GM21381 (cell line): ENCODE results near the gene AGAP1.

Experiments used
- ATAC-seq: cut with Tn5 transposase; IDR thresholded peaks from one replicate; pipeline ENCODE4 v1.9.1; 2021; ENCODE audit warnings: mild to moderate bottlenecking, moderate library complexity; ENCODE audit not compliant: unreplicated experiment

Gene AGAP1

GRCh38 chr2:235949567-235950472, 456.0 kb downstream of the AGAP1 start:
- no peak for ATAC-seq

- ATAC-seq, result no peak
Measured at GRCh38 chr2:235950473-235950809, 456.6 kb downstream of the AGAP1 start.

GRCh38 chr2:235951493-235951892, 457.6 kb downstream of the AGAP1 start:
- ATAC-seq, result no peak

- ATAC-seq, result no peak
Measured at GRCh38 chr2:235951982-235952381, 458.1 kb downstream of the AGAP1 start.

GRCh38 chr2:235952714-235953113, 458.9 kb downstream of the AGAP1 start:
- no peak for ATAC-seq

GRCh38 chr2:235954281-235954680, 460.4 kb downstream of the AGAP1 start:
- no peak for ATAC-seq

- no peak for ATAC-seq
Measured at GRCh38 chr2:235954888-235955480, 461.1 kb downstream of the AGAP1 start.

- no peak for ATAC-seq
Measured at GRCh38 chr2:235955664-235956063, 461.8 kb downstream of the AGAP1 start.

GRCh38 chr2:235956281-235956970, 462.6 kb downstream of the AGAP1 start:
- ATAC-seq, result no peak

GRCh38 chr2:235957251-235957650, 463.4 kb downstream of the AGAP1 start:
- ATAC-seq, result no peak

- ATAC-seq, result no peak
Measured at GRCh38 chr2:235958221-235958930, 464.5 kb downstream of the AGAP1 start.

GRCh38 chr2:235958931-235959410, 465.1 kb downstream of the AGAP1 start:
- no peak for ATAC-seq

GRCh38 chr2:235960011-235960715, 466.3 kb downstream of the AGAP1 start:
- ATAC-seq, result no peak

GRCh38 chr2:235960716-235961640, 467.1 kb downstream of the AGAP1 start:
- ATAC-seq, result no peak

GRCh38 chr2:235961711-235962110, 467.9 kb downstream of the AGAP1 start:
- ATAC-seq, result no peak

GRCh38 chr2:235963853-235964577, 470.2 kb downstream of the AGAP1 start:
- ATAC-seq, result no peak

GRCh38 chr2:235964787-235965390, 471.0 kb downstream of the AGAP1 start:
- ATAC-seq, result no peak

- ATAC-seq, result no peak
Measured at GRCh38 chr2:235966396-235966795, 472.6 kb downstream of the AGAP1 start.
